K562 (cell line): ENCODE measurements around the gene GPR157. TPM values are rescaled to one million over a fixed set of nuclear protein-coding genes. Genes with fewer than 3 reads are reported as not detected.

Experiments used
- ATAC-seq: fragments of 200-7000 bp; cut with Tn5 transposase; 3 replicates; pipeline ENCODE4 v1.9.1; 2020; ENCODE audit warnings: moderate library complexity
- BruUV-seq: library from RNA; stranded (reverse); fragments of 400-500 nt; replicated peaks from 2 replicates; lab custom pipeline; 2021; lab: Mats Ljungman, UMichigan
- CTCF ChIA-PET: fragments of 300-600 bp; formaldehyde crosslinking; extraction: SDS; loops from one replicate; lab custom pipeline; 2021; ENCODE audit warnings: low intra/inter-chr PET ratio; lab: Yijun Ruan, JAX
- POLR2A ChIA-PET: fragments of 300-600, 350-650 bp; sonication (Branson Sonifier 250); formaldehyde crosslinking; extraction: SDS; loops from one replicate; lab custom pipeline; 2021; ENCODE audit warnings: antibody characterized with exemption, inconsistent platforms; lab: Yijun Ruan, JAX
- DNase-seq, 4 experiments: peaks; one replicate each; pipeline versions ENCODE4 v3.0.0 to v3.0.0-alpha.2; 2011 to 2018; ENCODE audit warnings: low spot score in 3 of 4, mixed read lengths in 3 of 4; ENCODE audit errors: extremely low read depth in 1 of 4
- FAIRE-seq: peaks from 2 replicates; lab custom pipeline; 2011; peaks lifted over from hg19 to GRCh38; lab: Jason Lieb, UNC
- H2AFZ ChIP-seq: 2 replicates; pipeline ENCODE4 v1.6.0; 2011; ENCODE audit warnings: low read depth, low read length, control low read depth, inconsistent platforms
- H3K27ac ChIP-seq: fragments of 200-600 bp; 3 replicates; pipeline ENCODE4 v1.8.0; 2011; ENCODE audit warnings: low read depth, mild to moderate bottlenecking, control low read depth, inconsistent platforms, low read length, moderate library complexity, mixed read lengths; ENCODE audit errors: extremely low read depth
- H3K27me3 ChIP-seq, 2 experiments: fragments of 300-600 bp in 1 of 2; 2 replicates in 1 of 2; 3 replicates in 1 of 2; pipeline versions ENCODE4 v1.6.0 to v1.8.0; 2011; ENCODE audit warnings: inconsistent platforms in 2 of 2, low read length in 2 of 2, mild to moderate bottlenecking in 1 of 2, mixed read lengths in 1 of 2, moderate library complexity in 1 of 2; ENCODE audit not compliant: control insufficient read depth in 2 of 2, insufficient read depth in 2 of 2
- H3K36me3 ChIP-seq: fragments of 300-600 bp; 3 replicates; pipeline ENCODE4 v1.8.0; 2011; ENCODE audit warnings: mild to moderate bottlenecking, low read length, inconsistent platforms; ENCODE audit not compliant: control insufficient read depth, insufficient read depth
- H3K4me1 ChIP-seq, 2 experiments: fragments of 200-600 bp in 1 of 2; replicated peaks in 1 of 2; 2 replicates in 1 of 2; 3 replicates in 1 of 2; pipeline versions ENCODE4 v1.5.1 to v1.8.0; 2011; ENCODE audit warnings: inconsistent platforms in 2 of 2, low read length in 2 of 2, mild to moderate bottlenecking in 1 of 2, mixed read lengths in 1 of 2, moderate library complexity in 1 of 2; ENCODE audit not compliant: control insufficient read depth in 2 of 2, insufficient read depth in 2 of 2
- H3K4me2 ChIP-seq: 2 replicates; pipeline ENCODE4 v1.6.1; 2011; ENCODE audit warnings: low read length, control low read depth, inconsistent platforms, mixed read lengths; ENCODE audit not compliant: insufficient read depth
- H3K4me3 ChIP-seq: fragments of 200-600 bp; sonication (generic), shearing (Covaris generic); 2 replicates; pipeline ENCODE4 v1.5.1; 2016; ENCODE audit warnings: control low read depth, inconsistent platforms
- H3K79me2 ChIP-seq: fragments of 200-600 bp; 3 replicates; pipeline ENCODE4 v1.8.0; 2011; ENCODE audit warnings: low read length, inconsistent platforms; ENCODE audit not compliant: control insufficient read depth, insufficient read depth
- H3K9ac ChIP-seq, 2 experiments: 2 replicates each; pipeline versions ENCODE4 v1.6.0 to v1.6.1; 2011; ENCODE audit warnings: low read depth in 2 of 2, low read length in 2 of 2, control low read depth in 1 of 2, inconsistent platforms in 1 of 2, mild to moderate bottlenecking in 1 of 2, mixed read lengths in 1 of 2; ENCODE audit not compliant: insufficient read depth in 1 of 2
- H3K9me1 ChIP-seq: one replicate; pipeline ENCODE4 v1.6.0; 2011; ENCODE audit warnings: inconsistent platforms, mild to moderate bottlenecking, low read length, moderate library complexity; ENCODE audit not compliant: control insufficient read depth, insufficient read depth
- H3K9me3 ChIP-seq: replicated peaks from 2 replicates; pipeline ENCODE4 v1.5.1; 2011; ENCODE audit warnings: low read depth, low read length, inconsistent platforms; ENCODE audit not compliant: control insufficient read depth, insufficient read depth
- H4K20me1 ChIP-seq: replicated peaks from 2 replicates; pipeline ENCODE4 v1.6.1; 2011; ENCODE audit warnings: low read length, inconsistent platforms, mixed read lengths; ENCODE audit not compliant: control insufficient read depth, insufficient read depth
- ATF1 ChIP-seq, 2 experiments: fragments of 450-650 bp in 1 of 2; IDR thresholded peaks; 2 replicates each; pipeline ENCODE4 v1.6.1; 2016; ENCODE audit warnings: missing compliant biosample characterization in 1 of 2, missing genetic modification characterization in 1 of 2
- ATF7 ChIP-seq: fragments of 450-650 bp; IDR thresholded peaks from 2 replicates; pipeline ENCODE4 v1.7.1; 2014; ENCODE audit warnings: mild to moderate bottlenecking, moderate library complexity
- WGBS: fragments of 100-300 bp; shearing (Covaris generic); methylation state at CpG from one replicate; pipeline ENCODE4 v1.1.6; 2016; ENCODE audit warnings: low coverage, mixed read lengths; ENCODE audit not compliant: insufficient coverage; ENCODE audit errors: missing lambda C conversion rate; 5-methylcytosine and 5-hydroxymethylcytosine counted together
- in situ Hi-C: fragments of 300-500 bp; cut with MboI; formaldehyde crosslinking; loops from 4 replicates; pipeline ENCODE4 v1.15.0; 2018; ENCODE audit warnings: inconsistent platforms, mixed read lengths
- intact Hi-C: fragments of 100-400 bp; cut with micrococcal nuclease; formaldehyde crosslinking; loops from 2 replicates; pipeline ENCODE4 v1.14.2; 2022
- polyA plus RNA-seq, 8 experiments: library from polyadenylated mRNA; depleted of rRNA in 4 of 8; stranded (reverse) in 5 of 8; unstranded in 3 of 8; fragments of >200 nt; fragmentation: Nextera tagmentation in 2 of 8; fragmentation: Illumina TruSeq in 1 of 8; extraction: Ambion mirVana in 2 of 8; extraction: Trizol in 1 of 8; gene quantifications; 2 replicates each; pipeline versions ENCODE4 v1.2.1 to v1.2.3, GENCODE V29; 2011 to 2014; ENCODE audit warnings: inconsistent platforms in 1 of 8, missing spikeins in 1 of 8
- total RNA-seq, 7 experiments: library from RNA; depleted of rRNA in 6 of 7; stranded (reverse); fragments of >200 nt in 6 of 7; fragmentation: Illumina TruSeq in 2 of 7; extraction: Trizol in 2 of 7; gene quantifications; 2 replicates each; pipeline versions ENCODE4 v1.2.1 to v1.2.3, GENCODE V29; 2011 to 2021; ENCODE audit warnings: low replicate concordance in 1 of 7
- TF ChIP-seq, protein P1 (sequence below): fragments of 450-650 bp; IDR thresholded peaks from 2 replicates; pipeline ENCODE4 v1.6.1; 2016; ENCODE audit warnings: mild to moderate bottlenecking, moderate library complexity

The GPR157 gene
- total and polyA plus RNA-seq, 9 of the 15 experiments (the other 6 are each of a cell fraction or from before 2014, with no cell fraction given): 0.01 to 0.18 (median 0.04) TPM; not detected in 4

DNA sequence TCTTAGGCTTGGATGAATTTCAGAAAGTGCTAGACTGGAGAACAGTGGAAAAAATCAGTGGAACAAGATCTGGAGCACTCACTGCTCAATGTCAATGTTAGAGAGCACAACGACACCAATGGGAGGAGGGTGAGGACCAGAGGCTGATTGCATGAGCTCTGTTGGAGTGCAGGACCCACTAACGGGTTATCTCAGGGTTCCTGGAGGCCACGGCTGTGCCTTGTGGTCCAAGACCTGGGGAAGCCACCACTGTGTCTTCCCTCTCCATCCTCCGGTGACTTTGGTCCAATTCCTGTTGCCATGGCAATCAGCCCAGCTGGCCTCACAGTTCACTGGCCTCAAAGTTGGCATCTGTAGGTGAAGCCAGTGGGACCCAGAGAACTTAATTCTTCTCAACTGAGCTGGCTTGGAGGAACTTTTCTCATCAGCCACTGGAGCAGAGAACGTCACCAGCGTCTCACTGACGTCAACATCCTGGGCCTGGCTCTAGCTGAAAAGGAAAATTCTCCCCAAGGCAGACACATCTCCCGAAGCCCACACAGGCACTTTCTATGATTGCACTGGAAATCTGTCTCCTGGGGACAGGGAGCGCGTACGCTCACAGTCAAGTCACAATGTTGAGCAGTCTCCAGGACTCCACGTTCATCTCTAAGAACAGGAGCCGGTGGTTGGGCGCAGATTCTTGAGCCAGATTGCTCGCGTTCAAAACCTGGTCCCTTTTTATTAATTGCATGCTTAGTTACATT lies 21.9 kb upstream of the GPR157 start:
- CTCF ChIA-PET: no interaction called here
- 25% methylated on average over 16 of the region's 16 CpGs for WGBS
- no TSS peak for BruUV-seq
- 0 out of 2 replicates have a peak, but pooled peaks have one; percentile 23 for TF ChIP-seq ATF7
- TF ChIP-seq, protein P1, sequence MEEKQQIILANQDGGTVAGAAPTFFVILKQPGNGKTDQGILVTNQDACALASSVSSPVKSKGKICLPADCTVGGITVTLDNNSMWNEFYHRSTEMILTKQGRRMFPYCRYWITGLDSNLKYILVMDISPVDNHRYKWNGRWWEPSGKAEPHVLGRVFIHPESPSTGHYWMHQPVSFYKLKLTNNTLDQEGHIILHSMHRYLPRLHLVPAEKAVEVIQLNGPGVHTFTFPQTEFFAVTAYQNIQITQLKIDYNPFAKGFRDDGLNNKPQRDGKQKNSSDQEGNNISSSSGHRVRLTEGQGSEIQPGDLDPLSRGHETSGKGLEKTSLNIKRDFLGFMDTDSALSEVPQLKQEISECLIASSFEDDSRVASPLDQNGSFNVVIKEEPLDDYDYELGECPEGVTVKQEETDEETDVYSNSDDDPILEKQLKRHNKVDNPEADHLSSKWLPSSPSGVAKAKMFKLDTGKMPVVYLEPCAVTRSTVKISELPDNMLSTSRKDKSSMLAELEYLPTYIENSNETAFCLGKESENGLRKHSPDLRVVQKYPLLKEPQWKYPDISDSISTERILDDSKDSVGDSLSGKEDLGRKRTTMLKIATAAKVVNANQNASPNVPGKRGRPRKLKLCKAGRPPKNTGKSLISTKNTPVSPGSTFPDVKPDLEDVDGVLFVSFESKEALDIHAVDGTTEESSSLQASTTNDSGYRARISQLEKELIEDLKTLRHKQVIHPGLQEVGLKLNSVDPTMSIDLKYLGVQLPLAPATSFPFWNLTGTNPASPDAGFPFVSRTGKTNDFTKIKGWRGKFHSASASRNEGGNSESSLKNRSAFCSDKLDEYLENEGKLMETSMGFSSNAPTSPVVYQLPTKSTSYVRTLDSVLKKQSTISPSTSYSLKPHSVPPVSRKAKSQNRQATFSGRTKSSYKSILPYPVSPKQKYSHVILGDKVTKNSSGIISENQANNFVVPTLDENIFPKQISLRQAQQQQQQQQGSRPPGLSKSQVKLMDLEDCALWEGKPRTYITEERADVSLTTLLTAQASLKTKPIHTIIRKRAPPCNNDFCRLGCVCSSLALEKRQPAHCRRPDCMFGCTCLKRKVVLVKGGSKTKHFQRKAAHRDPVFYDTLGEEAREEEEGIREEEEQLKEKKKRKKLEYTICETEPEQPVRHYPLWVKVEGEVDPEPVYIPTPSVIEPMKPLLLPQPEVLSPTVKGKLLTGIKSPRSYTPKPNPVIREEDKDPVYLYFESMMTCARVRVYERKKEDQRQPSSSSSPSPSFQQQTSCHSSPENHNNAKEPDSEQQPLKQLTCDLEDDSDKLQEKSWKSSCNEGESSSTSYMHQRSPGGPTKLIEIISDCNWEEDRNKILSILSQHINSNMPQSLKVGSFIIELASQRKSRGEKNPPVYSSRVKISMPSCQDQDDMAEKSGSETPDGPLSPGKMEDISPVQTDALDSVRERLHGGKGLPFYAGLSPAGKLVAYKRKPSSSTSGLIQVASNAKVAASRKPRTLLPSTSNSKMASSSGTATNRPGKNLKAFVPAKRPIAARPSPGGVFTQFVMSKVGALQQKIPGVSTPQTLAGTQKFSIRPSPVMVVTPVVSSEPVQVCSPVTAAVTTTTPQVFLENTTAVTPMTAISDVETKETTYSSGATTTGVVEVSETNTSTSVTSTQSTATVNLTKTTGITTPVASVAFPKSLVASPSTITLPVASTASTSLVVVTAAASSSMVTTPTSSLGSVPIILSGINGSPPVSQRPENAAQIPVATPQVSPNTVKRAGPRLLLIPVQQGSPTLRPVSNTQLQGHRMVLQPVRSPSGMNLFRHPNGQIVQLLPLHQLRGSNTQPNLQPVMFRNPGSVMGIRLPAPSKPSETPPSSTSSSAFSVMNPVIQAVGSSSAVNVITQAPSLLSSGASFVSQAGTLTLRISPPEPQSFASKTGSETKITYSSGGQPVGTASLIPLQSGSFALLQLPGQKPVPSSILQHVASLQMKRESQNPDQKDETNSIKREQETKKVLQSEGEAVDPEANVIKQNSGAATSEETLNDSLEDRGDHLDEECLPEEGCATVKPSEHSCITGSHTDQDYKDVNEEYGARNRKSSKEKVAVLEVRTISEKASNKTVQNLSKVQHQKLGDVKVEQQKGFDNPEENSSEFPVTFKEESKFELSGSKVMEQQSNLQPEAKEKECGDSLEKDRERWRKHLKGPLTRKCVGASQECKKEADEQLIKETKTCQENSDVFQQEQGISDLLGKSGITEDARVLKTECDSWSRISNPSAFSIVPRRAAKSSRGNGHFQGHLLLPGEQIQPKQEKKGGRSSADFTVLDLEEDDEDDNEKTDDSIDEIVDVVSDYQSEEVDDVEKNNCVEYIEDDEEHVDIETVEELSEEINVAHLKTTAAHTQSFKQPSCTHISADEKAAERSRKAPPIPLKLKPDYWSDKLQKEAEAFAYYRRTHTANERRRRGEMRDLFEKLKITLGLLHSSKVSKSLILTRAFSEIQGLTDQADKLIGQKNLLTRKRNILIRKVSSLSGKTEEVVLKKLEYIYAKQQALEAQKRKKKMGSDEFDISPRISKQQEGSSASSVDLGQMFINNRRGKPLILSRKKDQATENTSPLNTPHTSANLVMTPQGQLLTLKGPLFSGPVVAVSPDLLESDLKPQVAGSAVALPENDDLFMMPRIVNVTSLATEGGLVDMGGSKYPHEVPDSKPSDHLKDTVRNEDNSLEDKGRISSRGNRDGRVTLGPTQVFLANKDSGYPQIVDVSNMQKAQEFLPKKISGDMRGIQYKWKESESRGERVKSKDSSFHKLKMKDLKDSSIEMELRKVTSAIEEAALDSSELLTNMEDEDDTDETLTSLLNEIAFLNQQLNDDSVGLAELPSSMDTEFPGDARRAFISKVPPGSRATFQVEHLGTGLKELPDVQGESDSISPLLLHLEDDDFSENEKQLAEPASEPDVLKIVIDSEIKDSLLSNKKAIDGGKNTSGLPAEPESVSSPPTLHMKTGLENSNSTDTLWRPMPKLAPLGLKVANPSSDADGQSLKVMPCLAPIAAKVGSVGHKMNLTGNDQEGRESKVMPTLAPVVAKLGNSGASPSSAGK: no peak
- no peak for TF ChIP-seq ATF1 (CRISPR knock-in tag; IDR thresholded peaks at IDR 0.05)
- TF ChIP-seq ATF1 (tag; IDR thresholded peaks at IDR 0.05): peak; percentile 67

More for the DNA sequence above, 21.9 kb upstream of the GPR157 start:
- Histone ChIP-seq H4K20me1 (no peaks in the 10 kb centered on the region; the same call in 1 of the 2 replicates), H3K27ac (no peak overlapping the region), H3K79me2 (no peaks in the 10 kb centered on the region), H3K27me3 (peaks cover 14 to 54% of the 10 kb centered on the region in 2 experiments; a peak in 3 of 5 replicates), H3K9ac (no peak overlapping the region), H3K4me3 (no peak overlapping the region), H3K36me3 (no peaks in the 10 kb centered on the region), H3K4me1 (no peaks in the 10 kb centered on the region), H3K4me2 (no peak overlapping the region; the same call in 1 of the 2 replicates), H3K9me3 (no peaks in the 10 kb centered on the region), H2AFZ (no peak overlapping the region), H3K9me1 (peaks cover 2% of the 10 kb centered on the region)
- POLR2A ChIA-PET: interaction anchor here (0.6 to 1.6 kb wide), 2 partner anchors 12 to 86 kb away, joined by 3 read pairs; no protein-coding TSS in a partner anchor
- FAIRE-seq: no peak
- intact Hi-C loops (no loop called here), in situ Hi-C loops (no loop called here)
- ATAC-seq: peak; percentile 39
- DNase-seq: no peak
